Measurements from ENCODE around the gene ZNF184.

Gene ZNF184

DNA sequence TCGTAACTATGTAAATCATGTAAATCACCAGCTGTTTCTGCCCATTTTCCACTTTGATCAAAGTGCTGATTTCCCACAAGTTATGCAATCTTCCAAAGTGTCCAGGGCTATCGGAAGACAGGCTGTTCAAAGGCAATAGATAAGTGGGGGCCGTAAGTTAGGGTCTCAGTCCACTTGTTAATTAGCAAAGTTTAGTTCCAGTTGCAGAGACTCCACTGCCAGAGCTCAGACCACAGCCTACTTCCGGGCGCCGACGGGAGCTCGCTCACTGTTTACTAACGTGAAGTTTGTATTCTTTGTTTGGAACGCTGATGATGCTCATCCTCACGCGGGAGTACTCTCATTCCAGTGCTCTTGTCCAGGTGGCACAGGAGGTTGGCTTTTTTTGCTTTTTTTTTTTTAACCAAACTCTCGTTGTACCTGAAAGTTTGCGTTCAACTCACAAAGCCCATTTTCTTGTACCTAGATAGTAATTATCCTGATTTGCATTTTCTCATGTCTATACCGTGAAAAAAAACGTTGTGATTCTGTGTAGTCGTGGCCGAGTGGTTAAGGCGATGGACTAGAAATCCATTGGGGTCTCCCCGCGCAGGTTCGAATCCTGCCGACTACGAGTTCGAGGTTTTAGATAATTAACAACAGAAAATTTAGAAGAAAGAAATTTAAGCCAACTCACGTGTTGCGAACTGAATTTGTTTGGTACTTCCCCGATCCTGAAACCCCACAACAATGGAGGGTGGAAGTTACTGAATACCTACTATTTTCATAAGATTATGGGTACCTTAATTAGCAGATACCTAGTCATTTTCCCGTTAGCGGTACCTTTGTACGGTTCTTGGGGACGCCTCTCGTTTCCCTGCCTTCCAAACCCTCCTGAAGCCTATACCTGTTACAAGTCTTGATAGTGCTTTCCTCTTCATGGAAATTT is 29.9 kb upstream of the ZNF184 start:
- Histone ChIP-seq H3K9me2 (ENCODE audit: low read depth, low read length) (no peaks in the 10 kb centered on the region), H3K9me3 (ENCODE audit: low read length) (no peaks in the 10 kb centered on the region), H3K4me1 (ENCODE audit: insufficient read depth, low read length, severe bottlenecking) (peaks cover 23% of the 10 kb centered on the region), H3K79me2 (ENCODE audit: insufficient read depth, low read length) (no peaks in the 10 kb centered on the region), H2AFZ (ENCODE audit: low read length) (no peak overlapping the region), H3K27ac (ENCODE audit: low read depth, low read length, poor library complexity, severe bottlenecking) (no peak overlapping the region), H3F3A (ENCODE audit: insufficient read depth, low read length) (no peaks in the 10 kb centered on the region), H3K4me2 (ENCODE audit: low read length) (peak overlapping the region; percentile 95), H3K36me3 (ENCODE audit: insufficient read depth, low read length) (no peaks in the 10 kb centered on the region), H3K9ac (ENCODE audit: low read length) (peak overlapping the region; percentile 44), H4K20me1 (ENCODE audit: insufficient read depth, low read length) (no peaks in the 10 kb centered on the region), H3K4me3 (ENCODE audit: low read depth, low read length, poor library complexity, severe bottlenecking) (peak overlapping the region; percentile 66), H3K27me3 (ENCODE audit: insufficient read depth, low read length) (no peaks in the 10 kb centered on the region; the same call in 1 of the 2 replicates)
- TF ChIP-seq EZH2 (IDR thresholded peaks at IDR 0.05; ENCODE audit: borderline replicate concordance, low read length) (no peak), CTCF (IDR thresholded peaks at IDR 0.05; ENCODE audit: low read length) (no peak)

DNA sequence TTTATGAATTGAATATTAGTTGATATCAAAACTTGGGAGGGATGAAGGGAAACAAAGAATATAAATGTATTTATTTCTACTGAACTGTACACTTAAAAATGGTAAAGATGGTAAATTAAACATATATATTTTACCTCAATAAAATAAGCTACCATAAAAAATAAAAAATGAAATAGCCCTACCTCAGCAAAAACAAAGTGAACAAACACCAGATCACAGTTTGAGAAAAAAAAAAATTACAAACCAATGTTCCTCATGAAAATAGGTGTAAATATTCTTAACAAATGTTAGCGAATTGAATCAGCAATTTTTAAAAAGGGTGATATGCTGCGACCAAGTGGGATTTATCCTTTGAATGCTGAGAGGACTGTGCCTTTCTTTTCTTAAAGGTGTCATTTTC is 28.3 kb upstream of the ZNF184 start:
- no peaks in the 10 kb centered on the region for H3K9me3 ChIP-seq (ENCODE audit: low read length)
- H3K4me1 ChIP-seq (ENCODE audit: insufficient read depth, low read length, severe bottlenecking), result peaks cover 23% of the 10 kb centered on the region
- TF ChIP-seq EZH2 (IDR thresholded peaks at IDR 0.05; ENCODE audit: borderline replicate concordance, low read length) (no peak), CTCF (IDR thresholded peaks at IDR 0.05; ENCODE audit: low read length) (no peak)
- H3F3A ChIP-seq (ENCODE audit: insufficient read depth, low read length), result no peaks in the 10 kb centered on the region
- no peak overlapping the region for H3K27ac ChIP-seq (ENCODE audit: low read depth, low read length, poor library complexity, severe bottlenecking)
- H4K20me1 ChIP-seq (ENCODE audit: insufficient read depth, low read length), result no peaks in the 10 kb centered on the region
- no peak overlapping the region for H3K4me3 ChIP-seq (ENCODE audit: low read depth, low read length, poor library complexity, severe bottlenecking)
- H3K27me3 ChIP-seq (ENCODE audit: insufficient read depth, low read length), result no peaks in the 10 kb centered on the region
- H2AFZ ChIP-seq (ENCODE audit: low read length), result no peak overlapping the region
- no peaks in the 10 kb centered on the region for H3K9me2 ChIP-seq (ENCODE audit: low read depth, low read length)
- H3K9ac ChIP-seq (ENCODE audit: low read length), result no peak overlapping the region
- no peaks in the 10 kb centered on the region for H3K79me2 ChIP-seq (ENCODE audit: insufficient read depth, low read length)
- no peaks in the 10 kb centered on the region for H3K36me3 ChIP-seq (ENCODE audit: insufficient read depth, low read length)
- no peak overlapping the region for H3K4me2 ChIP-seq (ENCODE audit: low read length)

DNA sequence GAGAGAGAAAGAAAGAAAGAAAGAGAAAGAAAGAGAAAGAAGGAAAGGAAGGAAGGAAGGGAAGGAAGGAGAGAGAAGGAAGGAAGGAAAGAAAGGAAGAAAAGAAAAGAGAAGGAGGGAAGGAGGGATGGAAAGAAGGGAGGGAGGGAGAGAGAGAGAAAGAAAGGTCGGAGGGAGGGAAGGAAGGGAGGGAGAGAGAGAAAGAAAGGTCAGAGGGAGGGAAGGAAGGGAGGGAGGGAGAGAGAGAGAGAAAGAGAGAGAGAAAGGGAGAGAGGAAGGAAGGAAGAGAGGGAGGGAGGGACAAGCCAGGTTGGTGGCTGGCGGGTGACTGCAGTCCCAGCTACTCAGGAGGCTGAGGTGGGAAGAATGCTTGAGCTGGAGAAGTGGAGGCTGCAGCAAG is 27.3 kb upstream of the ZNF184 start:
- no peaks in the 10 kb centered on the region for H4K20me1 ChIP-seq (ENCODE audit: insufficient read depth, low read length)
- H3K79me2 ChIP-seq (ENCODE audit: insufficient read depth, low read length), result no peaks in the 10 kb centered on the region
- H3K27me3 ChIP-seq (ENCODE audit: insufficient read depth, low read length), result no peaks in the 10 kb centered on the region
- H3K9ac ChIP-seq (ENCODE audit: low read length), result no peak overlapping the region
- H3K9me2 ChIP-seq (ENCODE audit: low read depth, low read length), result no peaks in the 10 kb centered on the region
- no peak overlapping the region for H3K27ac ChIP-seq (ENCODE audit: low read depth, low read length, poor library complexity, severe bottlenecking)
- no peaks in the 10 kb centered on the region for H3F3A ChIP-seq (ENCODE audit: insufficient read depth, low read length)
- no peaks in the 10 kb centered on the region for H3K36me3 ChIP-seq (ENCODE audit: insufficient read depth, low read length)
- H3K4me2 ChIP-seq (ENCODE audit: low read length), result no peak overlapping the region
- no peaks in the 10 kb centered on the region for H3K9me3 ChIP-seq (ENCODE audit: low read length)
- H3K4me1 ChIP-seq (ENCODE audit: insufficient read depth, low read length, severe bottlenecking), result peaks cover 27% of the 10 kb centered on the region
- TF ChIP-seq EZH2 (IDR thresholded peaks at IDR 0.05; ENCODE audit: borderline replicate concordance, low read length), result no peak
- no peak for TF ChIP-seq CTCF (IDR thresholded peaks at IDR 0.05; ENCODE audit: low read length)
- no peak overlapping the region for H2AFZ ChIP-seq (ENCODE audit: low read length)
- H3K4me3 ChIP-seq (ENCODE audit: low read depth, low read length, poor library complexity, severe bottlenecking), result no peak overlapping the region

Measured in OCI-LY1 (cell line).